Measurements from ENCODE around the gene CRK.

The CRK gene

GRCh38 chr17:1374431-1375177 is 81.4 kb downstream of the CRK start:
- DNase-seq (ENCODE audit: low read depth), result no peak
- H3K4me3 ChIP-seq (ENCODE audit: low read depth, low read length), result no peak overlapping the region

- H3K4me3 ChIP-seq (ENCODE audit: low read depth, low read length), result no peak overlapping the region
These were observed 82.3 kb downstream of the CRK start for GRCh38 chr17:1373707-1374237.

DNA sequence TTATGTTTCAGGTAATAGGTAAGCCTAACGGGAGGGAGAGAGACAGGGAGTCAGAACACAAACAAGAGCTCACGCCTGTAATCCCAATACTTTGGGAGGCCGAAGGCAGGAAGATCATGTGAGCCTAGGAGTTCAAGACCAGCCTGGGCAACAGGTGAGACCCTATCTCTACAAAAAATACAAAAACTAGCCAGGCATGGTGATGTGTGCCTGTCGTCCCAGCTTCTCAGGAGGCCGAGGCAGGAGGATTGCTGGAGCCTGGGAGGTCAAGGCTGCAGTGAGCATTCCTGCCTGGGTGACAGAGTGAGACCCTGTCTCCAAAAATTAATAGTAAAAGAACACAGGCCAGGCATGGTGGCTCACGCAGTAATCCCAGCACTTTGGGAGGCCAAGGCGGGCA is 83.4 kb downstream of the CRK start:
- no peak for DNase-seq (ENCODE audit: low read depth)
- H3K4me3 ChIP-seq (ENCODE audit: low read depth, low read length), result no peak overlapping the region

More at GRCh38 chr17:1373707-1374237, 82.3 kb downstream of the CRK start:
- no peak for DNase-seq (ENCODE audit: low read depth)

DNA sequence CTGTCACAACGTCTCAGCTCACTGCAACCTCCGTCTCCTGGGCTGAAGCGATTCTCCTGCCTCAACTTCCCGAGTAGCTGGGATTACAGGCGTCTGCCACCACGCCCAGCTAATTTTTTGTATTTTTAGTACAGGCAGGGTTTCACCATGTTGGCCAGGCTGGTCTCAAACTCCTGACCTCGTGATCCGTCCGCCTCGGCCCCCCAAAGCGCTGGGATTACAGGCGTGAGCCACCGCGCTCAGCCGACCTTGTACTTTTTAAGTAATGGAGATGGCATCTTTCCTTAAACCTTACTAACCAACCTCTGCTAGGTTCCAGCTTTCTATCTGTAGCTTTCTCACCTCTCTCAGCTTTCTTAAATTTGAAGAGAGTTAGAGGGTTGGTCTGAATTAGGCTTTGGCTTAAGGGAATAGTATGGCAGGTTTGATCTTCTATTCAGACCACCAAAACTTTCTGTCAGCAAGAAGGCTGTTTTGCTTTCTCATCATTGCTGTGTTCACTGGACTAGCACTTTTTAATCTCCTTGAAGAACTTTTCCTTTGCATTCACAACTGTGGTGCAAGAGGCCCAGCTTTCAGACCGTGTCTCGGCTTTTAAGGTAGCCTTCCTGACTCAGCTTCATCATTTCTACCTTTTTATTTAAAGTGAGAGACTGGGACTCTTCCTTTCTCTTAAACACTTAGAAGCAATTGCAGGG is 84.0 kb downstream of the CRK start:
- DNase-seq (ENCODE audit: low read depth), result no peak
- no peak overlapping the region for H3K4me3 ChIP-seq (ENCODE audit: low read depth, low read length)

Measured in skeletal muscle cell (primary cell).